GM10266 (cell line): Measurements from ENCODE around the gene PIAS1.
"Not testable (repeated sequence)": the region's sequence is repeated elsewhere in the genome, so short reads cannot be mapped to it uniquely, and the experiment has no call there.

ENCODE experiments used
- DNase-seq: peaks from one replicate; pipeline ENCODE4 v3.0.0; 2012; ENCODE audit errors: extremely low spot score
- CTCF ChIP-seq: IDR thresholded peaks from 2 replicates; pipeline ENCODE4 v1.5.1; 2012; ENCODE audit warnings: mild to moderate bottlenecking, low read depth; ENCODE audit not compliant: control insufficient read depth, insufficient read depth; ENCODE audit errors: missing control alignments

PIAS1 gene

GRCh38 chr15:68056097-68056865, 2.2 kb downstream of the PIAS1 start:
- no peak for TF ChIP-seq CTCF
- DNase-seq = no peak

DNA sequence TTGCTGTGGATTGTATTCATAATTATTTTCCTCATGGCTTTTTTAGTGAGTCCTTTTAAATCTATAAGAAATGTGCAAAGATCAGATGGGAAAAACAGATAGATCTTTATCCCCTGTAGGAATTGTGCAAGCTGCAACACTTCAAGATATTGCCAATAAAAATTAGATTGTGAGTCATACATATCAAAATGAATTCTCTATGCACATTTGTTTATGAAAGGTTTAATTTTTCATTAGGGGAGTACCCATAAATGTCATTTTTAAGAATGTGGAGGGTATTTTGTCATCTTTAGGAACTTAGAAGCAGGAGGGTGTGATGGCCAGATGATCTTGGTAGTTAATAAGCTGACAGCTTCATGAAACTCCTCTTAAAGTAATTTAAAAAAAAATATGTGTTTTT, 2.9 kb downstream of the PIAS1 start:
- no peak for TF ChIP-seq CTCF

DNA sequence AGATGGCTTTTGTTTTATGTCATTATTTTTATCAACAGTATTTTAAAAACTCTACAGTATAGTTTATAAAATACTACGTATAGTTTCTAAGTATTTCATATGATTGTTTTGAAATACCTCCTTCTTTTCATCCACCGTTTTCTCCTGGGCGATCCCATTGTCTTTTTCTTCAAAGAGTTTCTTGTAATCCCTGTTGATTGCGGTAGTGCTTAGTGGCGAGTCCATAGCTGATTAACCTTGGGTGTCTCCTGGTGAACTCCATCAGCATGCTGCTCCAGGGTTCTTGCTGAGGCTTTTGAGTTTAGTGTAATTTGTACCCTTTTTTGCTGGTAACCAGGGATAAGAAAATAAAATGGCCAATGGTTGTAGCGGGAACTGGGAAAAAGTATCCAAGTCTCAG, 3.6 kb downstream of the PIAS1 start:
- TF ChIP-seq CTCF = no peak
- no peak for DNase-seq

More for the DNA sequence above, 2.9 kb downstream of the PIAS1 start:
- DNase-seq = no peak

DNA sequence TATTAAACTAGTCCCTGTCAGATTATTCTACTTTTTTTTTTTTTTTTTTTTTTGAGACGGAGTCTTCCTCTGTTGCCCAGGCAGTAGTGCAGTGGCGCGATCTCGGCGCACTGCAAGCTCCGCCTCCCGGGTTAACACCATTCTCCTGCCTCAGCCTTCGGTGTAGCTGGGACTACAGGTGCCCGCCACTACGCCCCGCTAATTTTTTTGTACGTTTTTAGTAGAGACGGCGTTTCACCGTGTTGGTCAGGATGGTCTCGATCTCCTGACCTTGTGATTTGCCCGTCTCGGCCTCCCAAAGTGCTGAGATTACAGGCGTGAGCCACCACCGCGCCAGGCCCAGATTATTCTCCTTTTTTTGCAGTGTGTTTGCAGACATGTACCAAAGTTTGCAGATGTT, 4.9 kb downstream of the PIAS1 start:
- DNase-seq = not testable (repeated sequence)

DNA sequence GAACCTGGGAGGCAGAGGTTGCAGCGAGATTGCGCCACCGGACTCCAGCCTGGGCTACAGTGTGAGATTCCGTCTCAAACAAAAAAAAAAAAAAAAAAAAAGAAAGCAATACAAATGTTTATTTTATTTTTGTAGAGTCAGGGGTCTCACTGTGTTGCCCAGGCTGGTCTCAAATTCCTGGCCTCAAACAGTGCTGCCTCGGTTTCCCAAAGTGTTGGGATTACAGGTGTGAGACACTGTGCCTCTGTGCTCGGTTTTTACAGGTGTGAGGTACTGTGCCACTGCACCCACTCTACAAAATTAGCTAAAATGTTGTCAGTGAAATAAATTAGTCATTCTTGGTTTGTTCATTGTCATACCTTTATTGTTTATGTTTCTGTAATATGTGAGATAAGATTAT, 5.5 kb downstream of the PIAS1 start:
- TF ChIP-seq CTCF = no peak

GRCh38 chr15:68061171-68061570, 7.1 kb downstream of the PIAS1 start:
- TF ChIP-seq CTCF = no peak
- no peak for DNase-seq

More for the DNA sequence above, 5.5 kb downstream of the PIAS1 start:
- DNase-seq = no peak

DNA sequence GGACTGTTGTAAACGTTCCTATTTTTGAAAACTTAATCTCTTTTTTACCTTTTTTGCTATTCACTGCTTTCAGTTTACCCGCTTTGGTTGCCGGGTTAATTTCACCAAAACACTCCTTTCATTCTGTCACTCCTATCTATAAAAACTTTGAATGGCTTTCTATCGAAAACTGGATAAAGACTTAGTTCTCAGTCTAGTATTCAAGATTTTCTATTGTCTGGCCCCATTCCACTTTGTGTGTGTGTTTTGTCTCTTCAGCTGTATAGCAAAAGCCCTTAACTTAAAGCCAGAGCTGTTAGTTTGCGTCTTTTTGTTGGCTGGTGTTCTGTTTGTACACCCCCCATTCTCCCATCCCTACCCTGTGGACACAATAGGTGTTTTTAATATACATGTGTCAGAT, 7.5 kb downstream of the PIAS1 start:
- no peak for DNase-seq
- no peak for TF ChIP-seq CTCF

DNA sequence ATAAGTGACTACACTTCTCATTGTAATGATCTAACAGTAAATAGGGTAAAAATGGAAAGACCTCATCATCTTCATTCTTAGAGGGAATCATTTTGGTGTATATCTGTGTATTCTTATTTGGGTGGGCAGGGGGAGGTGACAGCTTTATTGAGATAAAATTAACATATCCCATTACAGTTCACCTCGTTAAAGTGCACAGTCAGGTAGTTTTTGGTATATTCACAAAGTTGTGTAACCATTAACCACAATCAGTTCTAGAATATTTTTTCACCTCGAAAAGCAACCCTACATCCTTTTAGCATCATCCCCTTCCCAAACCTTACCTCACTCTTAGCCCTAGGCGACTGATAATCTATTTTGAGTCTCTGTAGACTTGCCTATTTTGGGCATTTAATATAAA, 8.1 kb downstream of the PIAS1 start:
- DNase-seq = no peak
- TF ChIP-seq CTCF = no peak
